Thyroid gland (tissue), 4 donors: ENCODE data around the gene OR8B8. TPM values are rescaled to one million over a fixed set of nuclear protein-coding genes. Genes with fewer than 3 reads are reported as not detected.
A peak's percentile ranks its signal among the peaks of the same experiment; 100 is the strongest.

Source experiments
- DNase-seq, 2 donors: peaks; one replicate each; pipeline ENCODE4 v3.0.0-alpha.2; 2019
- H3K27ac ChIP-seq, 3 donors: fragments of 200-600 bp; sonication (generic); 1 replicate in 2 of 3; 2 replicates in 1 of 3; pipeline ENCODE4 v1.5.1; 2016 to 2019; ENCODE audit warnings: mild to moderate bottlenecking in 1 of 3, moderate library complexity in 1 of 3
- H3K27me3 ChIP-seq: fragments of 200-600 bp; sonication (generic); one replicate; pipeline ENCODE4 v1.5.1; 2019
- H3K36me3 ChIP-seq, 2 donors: fragments of 200-600 bp; sonication (generic); one replicate each; pipeline ENCODE4 v1.5.1; 2016 to 2019
- H3K4me1 ChIP-seq, 2 donors: fragments of 200-600 bp; sonication (generic); one replicate each; pipeline ENCODE4 v1.5.1; 2017 to 2019
- H3K4me3 ChIP-seq, 3 donors: fragments of 200-600 bp; sonication (generic); replicated peaks in 1 of 3; 1 replicate in 2 of 3; 2 replicates in 1 of 3; pipeline ENCODE4 v1.5.1; 2016; ENCODE audit warnings: mild to moderate bottlenecking in 1 of 3
- H3K9me3 ChIP-seq: fragments of 200-600 bp; sonication (generic); one replicate; pipeline ENCODE4 v1.5.1; 2017
- CTCF ChIP-seq, 6 experiments: fragments of 200-600 bp in 3 of 6; fragments of 450-650 bp in 3 of 6; sonication (generic) in 3 of 6; IDR thresholded peaks; one replicate each; pipeline ENCODE4 v1.5.1; 2016 to 2019; ENCODE audit warnings: antibody characterized with exemption in 6 of 6, mild to moderate bottlenecking in 2 of 6, inconsistent platforms in 1 of 6, moderate library complexity in 1 of 6
- POLR2A ChIP-seq, 2 donors: fragments of 450-650 bp; IDR thresholded peaks; one replicate each; pipeline ENCODE4 v1.6.1; 2017; ENCODE audit warnings: antibody characterized with exemption in 2 of 2, mild to moderate bottlenecking in 2 of 2, moderate library complexity in 1 of 2
- WGBS, 2 donors: methylation state at CpG; one replicate each; pipeline ENCODE4 v1.1.5; 2017; 5-methylcytosine and 5-hydroxymethylcytosine counted together
- intact Hi-C: fragments of 100-400 bp; cut with DNase I; formaldehyde crosslinking; loops from one replicate; pipeline ENCODE4 v1.15.1; 2023
- total RNA-seq, 4 donors: library from RNA; depleted of rRNA; stranded (reverse); fragments of >200 nt; gene quantifications; one replicate each; pipeline ENCODE4 v1.2.3, GENCODE V29; 2016

The OR8B8 gene
- total RNA-seq, 4 donors from 2014 or later = not detected

GRCh38 chr11:124473476-124473875 lies 28.0 kb upstream of the OR8B8 start:
- no peak overlapping the region for H3K4me3 ChIP-seq
- DNase-seq = no peak
- intact Hi-C loops = no loop called here
- no peaks in the 10 kb centered on the region for H3K4me1 ChIP-seq
- no peaks in the 10 kb centered on the region for H3K36me3 ChIP-seq
- TF ChIP-seq CTCF (IDR thresholded peaks at IDR 0.05) (no peak), POLR2A (IDR thresholded peaks at IDR 0.05) (no peak)
- no peaks in the 10 kb centered on the region for H3K9me3 ChIP-seq
- WGBS, 2 donors = 73 to 75% methylated on average over 1 of the region's 1 CpG
- no peaks in the 10 kb centered on the region for H3K27me3 ChIP-seq
- H3K27ac ChIP-seq = no peak overlapping the region

- no peak overlapping the region for H3K4me3 ChIP-seq
- H3K4me1 ChIP-seq = no peaks in the 10 kb centered on the region
- TF ChIP-seq POLR2A (IDR thresholded peaks at IDR 0.05) (no peak), CTCF (IDR thresholded peaks at IDR 0.05) (no peak)
- H3K36me3 ChIP-seq = no peaks in the 10 kb centered on the region
- no peaks in the 10 kb centered on the region for H3K9me3 ChIP-seq
- 53 to 72% methylated on average over 11 of the region's 11 CpGs for WGBS, 2 donors
- intact Hi-C loops = no loop called here
- no peak for DNase-seq
- no peak overlapping the region for H3K27ac ChIP-seq
- no peaks in the 10 kb centered on the region for H3K27me3 ChIP-seq
These were observed 25.2 kb upstream of the OR8B8 start for GRCh38 chr11:124470561-124471227.

GRCh38 chr11:124467381-124467927 lies 22.0 kb upstream of the OR8B8 start:
- TF ChIP-seq POLR2A (IDR thresholded peaks at IDR 0.05) (no peak), CTCF (IDR thresholded peaks at IDR 0.05) (no peak)
- WGBS, 2 donors = 68 to 77% methylated on average over 8 of the region's 8 CpGs

GRCh38 chr11:124465368-124465767 lies 19.9 kb upstream of the OR8B8 start:
- no peak for TF ChIP-seq CTCF (IDR thresholded peaks at IDR 0.05)
- TF ChIP-seq POLR2A (IDR thresholded peaks at IDR 0.05) = no peak
- Histone ChIP-seq H3K9me3 (no peaks in the 10 kb centered on the region), H3K27me3 (no peaks in the 10 kb centered on the region), H3K27ac (no peak overlapping the region), H3K4me1 (no peaks in the 10 kb centered on the region), H3K36me3 (no peaks in the 10 kb centered on the region), H3K4me3 (no peak overlapping the region)
- DNase-seq = no peak
- 89 to 95% methylated on average over 4 of the region's 4 CpGs for WGBS, 2 donors
- intact Hi-C loops = no loop called here

More at GRCh38 chr11:124467381-124467927, 22.0 kb upstream of the OR8B8 start:
- no peaks in the 10 kb centered on the region for H3K36me3 ChIP-seq
- no peaks in the 10 kb centered on the region for H3K27me3 ChIP-seq
- H3K4me1 ChIP-seq = no peaks in the 10 kb centered on the region
- intact Hi-C loops = no loop called here
- H3K27ac ChIP-seq = no peak overlapping the region
- no peak overlapping the region for H3K4me3 ChIP-seq
- DNase-seq = peak in 1 of 2 donors; percentile 6
- no peaks in the 10 kb centered on the region for H3K9me3 ChIP-seq

- Histone ChIP-seq H3K27ac (no peak overlapping the region), H3K4me1 (no peaks in the 10 kb centered on the region), H3K4me3 (no peak overlapping the region), H3K36me3 (no peaks in the 10 kb centered on the region), H3K27me3 (no peaks in the 10 kb centered on the region), H3K9me3 (no peaks in the 10 kb centered on the region)
- WGBS, 2 donors = 84 to 88% methylated on average over 5 of the region's 5 CpGs
- no peak for TF ChIP-seq CTCF (IDR thresholded peaks at IDR 0.05)
- TF ChIP-seq POLR2A (IDR thresholded peaks at IDR 0.05) = no peak
- DNase-seq = no peak
- intact Hi-C loops = no loop called here
These were observed 18.5 kb upstream of the OR8B8 start for GRCh38 chr11:124463990-124464389.
